ENCODE data around the gene CDH24.

DNA sequence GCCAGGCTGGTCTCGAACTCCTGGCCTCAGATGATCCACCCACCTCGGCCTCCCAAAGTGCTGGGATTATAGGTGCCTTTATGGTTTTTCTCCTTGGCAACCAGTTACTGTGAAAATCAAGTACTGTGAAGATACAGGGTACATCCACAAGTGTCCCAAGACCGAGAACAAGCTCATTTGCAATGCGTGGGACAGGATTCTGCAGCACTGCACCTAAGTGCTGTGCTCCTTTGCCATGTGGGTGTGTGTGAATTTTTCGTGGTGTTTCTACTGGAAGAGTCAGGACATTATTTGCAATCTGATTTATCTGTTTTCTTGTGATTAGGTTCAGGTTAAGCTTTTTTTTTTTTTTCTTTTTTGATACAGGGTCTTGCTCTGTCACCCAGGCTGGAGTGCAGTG lies 40.2 kb downstream of the CDH24 start:
- no peak for TF ChIP-seq CTCF (conservative IDR thresholded peaks at IDR 0.05; ENCODE audit: low read depth, low read length)
- TF ChIP-seq EZH2 (IDR thresholded peaks at IDR 0.05; ENCODE audit: low read length, unreplicated experiment), result no peak
- no peak for TF ChIP-seq EZH2phosphoT487 (IDR thresholded peaks at IDR 0.05; ENCODE audit: borderline replicate concordance, low read length)

Measured in PC-3 (cell line).